K562 (cell line): ENCODE data around the gene SF3A2. TPM values are rescaled to one million over a fixed set of nuclear protein-coding genes. Genes with fewer than 3 reads are reported as not detected.

Experiments
- AFF4 ChIP-seq: sonication (generic); formaldehyde crosslinking; IDR thresholded peaks from 2 replicates; pipeline ENCODE4 v1.8.0; 2023; ENCODE audit warnings: mild to moderate bottlenecking, missing genetic modification reagents
- EGR1 ChIP-seq: fragments of 450-650 bp; conservative IDR thresholded peaks from 2 replicates; pipeline ENCODE4 v1.6.1; 2017; ENCODE audit warnings: mild to moderate bottlenecking
- ETV6 ChIP-seq, 3 experiments: fragments of 150-350 bp in 1 of 3; sonication (generic) in 1 of 3; formaldehyde crosslinking in 1 of 3; IDR thresholded peaks; 2 replicates each; pipeline versions ENCODE4 v1.6.1 to v1.8.0; 2014 to 2022; ENCODE audit warnings: borderline replicate concordance in 2 of 3, low read depth in 2 of 3, antibody characterized with exemption in 1 of 3, low read length in 1 of 3, mild to moderate bottlenecking in 1 of 3, missing genetic modification reagents in 1 of 3
- ID3 ChIP-seq, 2 experiments: fragments of 250-450 bp in 1 of 2; fragments of 450-650 bp in 1 of 2; sonication (Bioruptor Pico) in 1 of 2; IDR thresholded peaks; 2 replicates each; pipeline versions ENCODE4 v1.6.1 to v1.8.0; 2016 to 2021; ENCODE audit warnings: mild to moderate bottlenecking in 2 of 2, moderate library complexity in 2 of 2, missing compliant biosample characterization in 1 of 2, missing genetic modification characterization in 1 of 2
- PKNOX1 ChIP-seq: fragments of 450-650 bp; IDR thresholded peaks from 2 replicates; pipeline ENCODE4 v1.6.1; 2016
- SMC3 ChIP-seq: conservative IDR thresholded peaks from 2 replicates; pipeline ENCODE4 v1.6.1; 2011; ENCODE audit warnings: low read depth, low read length, improper control_type of control experiment; ENCODE audit not compliant: insufficient read depth
- ZBED1 ChIP-seq: IDR thresholded peaks from 2 replicates; pipeline ENCODE4 v1.6.1; 2014
- ZBTB11 ChIP-seq, 3 experiments: fragments of 200-800 bp in 1 of 3; fragments of 250-450 bp in 1 of 3; fragments of 450-650 bp in 1 of 3; sonication (Bioruptor Pico) in 1 of 3; sonication (Bioruptor generic) in 1 of 3; formaldehyde crosslinking in 1 of 3; IDR thresholded peaks; 2 replicates each; pipeline versions ENCODE4 v1.6.1 to v1.8.0; 2016 to 2022; ENCODE audit warnings: mild to moderate bottlenecking in 2 of 3, missing genetic modification characterization in 2 of 3, missing compliant biosample characterization in 1 of 3, moderate library complexity in 1 of 3
- ZNF197 ChIP-seq: fragments of 200-800 bp; sonication (Bioruptor generic); IDR thresholded peaks from 2 replicates; pipeline ENCODE4 v1.6.1; 2016; ENCODE audit warnings: low read depth, missing genetic modification characterization, missing compliant biosample characterization
- polyA plus RNA-seq, 8 experiments: library from polyadenylated mRNA; depleted of rRNA in 4 of 8; stranded (reverse) in 5 of 8; unstranded in 3 of 8; fragments of >200 nt; fragmentation: Nextera tagmentation in 2 of 8; fragmentation: Illumina TruSeq in 1 of 8; extraction: Ambion mirVana in 2 of 8; extraction: Trizol in 1 of 8; gene quantifications; 2 replicates each; pipeline versions ENCODE4 v1.2.1 to v1.2.3, GENCODE V29; 2011 to 2014; ENCODE audit warnings: inconsistent platforms in 1 of 8, missing spikeins in 1 of 8
- total RNA-seq, 7 experiments: library from RNA; depleted of rRNA in 6 of 7; stranded (reverse); fragments of >200 nt in 6 of 7; fragmentation: Illumina TruSeq in 2 of 7; extraction: Trizol in 2 of 7; gene quantifications; 2 replicates each; pipeline versions ENCODE4 v1.2.1 to v1.2.3, GENCODE V29; 2011 to 2021; ENCODE audit warnings: low replicate concordance in 1 of 7

SF3A2 gene
- total and polyA plus RNA-seq, 9 of the 15 experiments (the other 6 are each of a cell fraction or from before 2014, with no cell fraction given): 0.17 to 194 (median 22.8) TPM

- TF ChIP-seq PKNOX1 (peak; percentile 43), ETV6 (IDR thresholded peaks at IDR 0.05; ENCODE audit: borderline replicate concordance in 1 of 2, low read depth in 2 of 2, low read length in 1 of 2) (no peak), ETV6 (CRISPR knock-in tag; IDR thresholded peaks at IDR 0.05; ENCODE audit: borderline replicate concordance) (no peak), AFF4 (CRISPR knock-in tag) (no peak), ZBTB11 (CRISPR knock-in tag; IDR thresholded peaks at IDR 0.05) (no peak), EGR1 (0 out of 2 replicates have a peak, but pooled peaks have one; percentile 1), ZNF197 (CRISPR knock-in tag) (no peak), ZBED1 (no peak), ID3 (CRISPR knock-in tag; IDR thresholded peaks at IDR 0.05) (no peak), ID3 (tag; IDR thresholded peaks at IDR 0.05) (no peak), SMC3 (0 out of 2 replicates have a peak, but pooled peaks have one; percentile 5)
Observed at GRCh38 chr19:2239771-2240770, 3.4 kb downstream of the SF3A2 start (continued).
